Measurements from ENCODE around the gene CAPN8.
"Not testable (repeated sequence)": the region's sequence is repeated elsewhere in the genome, so short reads cannot be mapped to it uniquely, and the experiment has no call there.

Gene CAPN8

DNA sequence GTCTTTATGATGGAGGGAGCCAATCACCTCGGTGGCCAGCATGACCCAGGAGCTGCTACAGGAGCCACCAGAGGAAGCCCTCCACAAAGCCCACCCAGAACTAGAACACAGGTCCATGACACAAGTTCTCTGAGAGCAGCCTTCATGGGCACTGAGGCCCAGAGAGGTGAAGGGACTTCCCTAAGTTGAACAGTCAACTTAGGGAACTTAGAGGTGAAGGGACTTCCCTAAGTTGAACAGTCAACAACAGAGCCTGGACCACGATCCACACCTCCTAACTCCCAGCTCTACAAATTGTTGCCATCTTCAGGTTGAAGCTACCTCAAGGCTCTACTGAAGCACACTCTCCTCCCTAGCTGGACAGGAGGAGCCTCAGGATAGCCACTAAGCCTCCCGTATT lies 139.5 kb downstream of the CAPN8 start:
- DNase-seq (ENCODE audit: low spot score) = no peak

DNA sequence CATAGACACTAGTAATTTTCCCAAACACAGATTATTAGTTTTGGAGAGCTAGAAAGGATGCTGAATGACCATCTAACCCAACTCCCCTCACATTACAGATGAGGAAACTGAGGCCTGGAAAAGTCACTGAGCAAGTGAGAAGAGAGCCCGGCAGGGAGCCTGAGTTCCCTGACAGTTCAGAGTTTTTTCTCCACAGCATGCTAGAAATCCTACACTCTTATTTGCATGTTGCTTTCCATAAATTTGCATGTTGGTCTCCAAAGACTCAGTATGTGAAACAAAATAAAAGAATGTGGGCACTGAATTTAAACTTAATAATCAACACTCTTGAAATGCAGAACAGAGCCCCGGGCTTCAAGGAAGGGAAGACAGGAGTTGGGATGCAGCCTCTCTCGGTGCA lies 140.0 kb downstream of the CAPN8 start:
- no peak for DNase-seq (ENCODE audit: low spot score)

DNA sequence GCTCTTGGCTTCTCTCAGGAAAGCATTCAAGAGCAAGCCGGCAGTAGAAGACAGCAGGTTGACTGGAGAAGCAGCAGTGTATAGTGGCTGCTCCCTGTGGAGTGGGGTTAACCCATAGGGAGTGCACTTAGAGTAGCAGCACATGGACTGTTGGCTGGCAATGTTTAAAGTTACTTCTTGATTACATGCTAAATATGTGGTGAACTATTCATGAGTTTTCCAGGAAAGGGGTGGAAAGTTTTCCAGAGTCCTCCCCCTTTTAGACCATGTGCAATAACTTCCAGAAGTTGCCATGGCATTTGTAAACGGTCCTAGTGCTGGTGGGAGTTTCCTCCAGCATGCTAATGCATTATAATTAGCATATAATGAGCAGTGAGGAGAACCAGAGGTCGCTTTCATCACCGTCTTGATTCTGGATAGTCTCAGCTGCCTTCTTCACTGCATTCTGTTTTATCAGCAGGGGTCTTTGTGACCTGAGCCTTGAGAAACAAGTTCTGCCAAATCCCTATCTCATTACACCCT lies 140.5 kb downstream of the CAPN8 start:
- DNase-seq (ENCODE audit: low spot score) = no peak

DNA sequence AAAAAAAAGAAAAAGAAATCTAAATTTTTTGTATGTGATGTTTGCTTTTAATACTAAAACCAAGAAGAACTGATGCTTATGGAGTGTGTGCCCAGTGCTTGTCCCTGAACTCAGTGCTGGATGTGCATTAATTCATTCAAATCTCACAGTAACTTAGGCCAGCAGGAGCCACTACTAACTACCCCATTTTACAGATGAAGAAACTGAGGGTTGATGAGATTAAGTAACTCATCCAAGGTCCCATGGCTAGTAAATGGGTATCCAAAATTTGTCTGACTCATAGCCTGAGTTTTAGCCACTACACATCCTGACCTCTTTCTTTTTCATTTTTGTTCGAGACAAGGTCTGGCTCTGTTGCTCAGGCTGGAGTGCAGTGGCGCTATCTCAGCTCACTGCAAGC lies 144.4 kb downstream of the CAPN8 start:
- DNase-seq (ENCODE audit: low spot score) = no peak

DNA sequence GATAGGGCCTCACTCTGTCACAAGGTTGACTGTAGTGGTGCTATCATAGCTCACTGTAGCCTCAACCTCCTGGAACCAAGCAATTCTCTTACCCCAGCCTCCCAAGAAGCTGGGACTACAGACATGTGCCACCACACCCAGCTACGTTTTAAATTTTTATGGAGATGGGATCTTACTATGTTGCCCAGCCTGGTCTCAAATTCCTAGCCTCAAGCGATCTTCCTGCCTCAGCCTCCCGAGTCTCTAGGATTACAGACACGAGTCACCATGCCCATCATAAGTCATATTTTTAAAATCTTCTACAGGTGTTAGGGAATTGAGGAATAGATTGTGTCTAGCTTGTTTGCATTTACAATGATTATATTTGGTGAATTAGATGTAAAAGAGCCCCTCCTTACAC lies 145.3 kb downstream of the CAPN8 start:
- DNase-seq (ENCODE audit: low spot score) = no peak

DNA sequence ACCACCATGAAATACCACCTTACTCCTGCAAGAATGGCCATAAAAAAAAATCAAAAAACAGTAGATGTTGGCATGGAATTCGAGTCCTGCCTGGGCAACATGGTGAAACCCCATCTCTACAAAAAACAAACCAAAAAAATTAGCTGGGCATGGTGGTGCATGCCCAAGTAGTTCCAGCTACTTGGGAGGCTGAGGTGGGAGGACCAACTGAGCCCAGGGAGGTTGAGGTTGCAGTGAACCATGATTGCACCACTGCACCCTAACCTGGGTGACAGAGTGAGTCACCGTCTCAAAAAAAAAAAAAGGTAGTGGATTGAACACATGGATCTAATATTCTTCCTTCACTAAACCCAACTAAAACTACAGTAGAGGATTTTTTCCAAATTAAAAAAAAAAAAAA lies 146.4 kb downstream of the CAPN8 start:
- DNase-seq (ENCODE audit: low spot score) = no peak

DNA sequence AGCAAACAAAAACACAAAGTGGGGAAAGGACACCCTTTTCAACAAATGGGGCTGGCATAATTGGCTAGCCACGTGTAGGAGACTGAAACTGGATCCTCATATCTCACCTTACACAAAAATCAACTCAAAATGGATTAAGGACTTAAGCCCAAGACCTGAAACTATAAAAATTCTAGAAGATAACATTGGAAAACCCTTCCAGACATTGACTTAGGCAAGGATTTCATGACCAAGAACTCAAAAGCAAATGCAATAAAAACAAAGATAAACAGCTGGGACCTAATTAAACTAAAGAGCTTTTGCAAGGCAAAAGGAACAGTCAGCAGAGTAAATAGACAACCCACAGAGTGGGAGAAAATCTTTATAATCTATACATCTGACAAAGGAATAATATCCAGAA lies 146.9 kb downstream of the CAPN8 start:
- not testable (repeated sequence) for DNase-seq (ENCODE audit: low spot score)

DNA sequence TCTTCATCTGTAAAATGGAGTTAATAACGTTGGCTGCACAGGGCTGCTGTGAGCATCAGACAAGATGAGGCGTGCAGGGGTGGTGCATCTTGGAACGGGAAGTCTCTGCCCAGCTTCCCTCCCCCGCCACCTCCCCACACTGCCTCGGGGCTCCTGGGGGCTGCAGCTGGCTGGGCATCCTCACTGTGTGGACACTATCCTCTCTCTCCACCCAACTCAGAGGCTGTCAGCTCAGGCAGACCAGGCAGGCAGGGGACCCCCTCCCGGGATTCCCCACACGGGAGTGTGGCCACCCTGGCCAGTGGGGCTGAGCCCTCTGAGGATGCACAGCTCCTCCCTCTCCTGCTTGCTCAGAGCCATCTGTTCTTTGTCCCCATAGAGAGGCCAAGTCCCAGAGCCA lies 149.6 kb downstream of the CAPN8 start:
- no peak for DNase-seq (ENCODE audit: low spot score)

DNA sequence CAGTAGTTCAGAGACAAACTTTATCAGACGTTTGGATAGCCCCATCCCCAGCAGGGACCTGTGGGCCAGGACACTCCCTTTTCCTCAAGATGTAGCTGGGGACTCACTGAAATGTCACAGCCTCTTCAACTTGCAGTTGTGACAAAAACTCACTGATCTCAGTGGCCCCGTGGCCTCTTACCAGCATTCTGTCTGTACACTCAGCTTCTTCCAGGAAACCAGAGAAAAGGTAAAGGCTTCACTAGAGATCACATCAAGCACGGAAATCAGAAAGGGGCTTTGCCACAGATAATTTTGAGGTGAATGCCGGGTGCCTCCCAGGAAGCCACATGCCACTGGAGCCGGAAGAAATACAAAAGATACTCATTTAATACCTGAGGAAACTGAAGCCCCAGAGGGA lies 150.1 kb downstream of the CAPN8 start:
- DNase-seq (ENCODE audit: low spot score) = no peak

DNA sequence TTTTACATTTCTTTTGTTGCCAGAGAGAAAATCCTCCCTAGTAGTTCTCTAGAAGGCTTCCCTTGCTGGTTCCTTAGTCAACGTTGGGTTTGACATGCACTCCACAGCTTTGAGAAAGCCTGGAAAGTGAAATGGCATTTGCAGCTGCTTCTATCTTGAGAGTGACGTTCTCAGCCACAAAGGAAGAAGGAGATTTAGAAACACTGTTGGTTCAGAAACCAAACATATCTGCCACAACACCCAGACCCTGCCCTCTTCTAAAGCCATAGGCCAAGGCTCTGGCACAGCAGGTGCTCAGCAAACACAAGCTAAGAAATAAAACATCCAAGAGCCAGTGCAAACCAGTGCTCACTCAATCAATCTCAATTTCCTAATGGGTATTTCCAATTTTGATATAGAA lies 150.9 kb downstream of the CAPN8 start:
- DNase-seq (ENCODE audit: low spot score) = no peak

DNA sequence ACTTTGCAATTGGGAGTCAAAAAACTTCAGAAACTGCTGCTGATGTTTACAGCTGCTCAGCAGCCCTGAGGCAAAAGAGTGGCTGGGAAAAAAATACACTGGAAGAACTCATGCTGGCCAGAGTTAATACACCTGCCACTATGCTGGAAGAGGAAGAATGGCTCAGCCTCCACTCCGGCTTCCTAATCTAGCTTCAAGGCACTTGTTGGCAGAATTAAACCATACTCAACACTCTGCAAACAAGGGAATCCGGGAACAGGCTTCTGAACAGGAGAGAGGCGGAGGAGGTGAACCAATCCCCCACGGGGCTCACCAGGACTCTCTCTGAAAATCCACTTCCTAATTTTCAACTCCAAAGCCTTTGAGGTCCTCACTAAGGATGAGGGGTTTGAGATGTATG lies 152.2 kb downstream of the CAPN8 start:
- no peak for DNase-seq (ENCODE audit: low spot score)

DNA sequence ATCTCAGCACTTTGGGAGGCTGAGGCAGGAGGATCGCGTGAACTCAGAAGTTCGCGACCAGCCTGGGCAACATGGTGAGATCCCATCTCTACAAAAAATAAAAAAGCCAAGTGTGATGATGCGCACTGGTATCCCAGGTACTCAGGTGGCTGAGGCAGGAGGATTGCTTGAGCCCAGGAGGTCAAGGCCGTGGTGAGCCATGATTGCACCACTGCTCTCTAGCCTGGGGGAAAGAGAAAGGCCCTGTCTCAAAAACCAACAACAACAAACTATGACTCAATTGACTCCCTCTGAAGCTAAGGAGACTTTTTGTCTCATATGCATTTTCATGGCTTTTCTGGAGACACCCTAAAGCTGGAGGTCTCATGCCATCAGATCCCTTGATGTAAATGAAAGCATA lies 153.4 kb downstream of the CAPN8 start:
- DNase-seq (ENCODE audit: low spot score) = no peak

DNA sequence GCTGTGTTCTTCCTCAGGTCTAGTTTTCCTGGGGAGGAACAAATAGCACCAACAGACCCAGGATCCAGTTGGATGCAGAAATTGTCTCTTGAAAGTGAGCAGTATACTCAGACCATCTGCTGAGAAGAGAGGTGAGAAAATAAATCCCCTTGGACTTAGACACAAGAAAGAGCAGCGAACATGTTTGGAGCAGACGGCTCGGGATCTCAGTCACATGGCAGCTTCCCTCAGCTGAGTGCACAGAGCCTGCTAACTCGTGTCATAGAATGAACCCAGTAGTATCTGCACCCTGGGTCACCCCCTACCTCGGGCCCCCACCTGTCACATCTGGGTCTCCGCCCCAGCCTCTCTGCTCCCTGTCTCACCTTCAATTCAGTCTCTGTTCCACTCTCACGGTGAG lies 156.7 kb downstream of the CAPN8 start:
- no peak for DNase-seq (ENCODE audit: low spot score)

DNA sequence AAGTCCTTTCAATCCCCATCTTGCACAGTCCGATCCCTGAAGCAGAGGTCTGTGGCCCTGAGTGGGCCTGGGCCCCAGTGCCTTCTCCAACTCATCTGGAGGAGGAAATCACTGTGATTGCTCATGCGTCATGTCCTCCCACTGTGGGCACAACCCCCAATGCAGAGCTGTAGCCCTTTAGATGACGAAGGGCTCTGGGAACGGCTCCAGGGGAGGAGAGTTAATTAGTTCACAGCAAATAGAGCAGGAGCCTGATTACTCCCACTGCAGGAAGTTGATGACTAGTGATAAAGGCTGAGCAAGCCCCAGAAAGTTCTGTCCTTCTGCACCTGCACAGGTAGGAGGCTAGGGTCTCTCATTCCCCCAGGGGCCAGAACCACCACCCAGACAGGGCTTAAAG lies 160.8 kb downstream of the CAPN8 start:
- no peak for DNase-seq (ENCODE audit: low spot score)

DNA sequence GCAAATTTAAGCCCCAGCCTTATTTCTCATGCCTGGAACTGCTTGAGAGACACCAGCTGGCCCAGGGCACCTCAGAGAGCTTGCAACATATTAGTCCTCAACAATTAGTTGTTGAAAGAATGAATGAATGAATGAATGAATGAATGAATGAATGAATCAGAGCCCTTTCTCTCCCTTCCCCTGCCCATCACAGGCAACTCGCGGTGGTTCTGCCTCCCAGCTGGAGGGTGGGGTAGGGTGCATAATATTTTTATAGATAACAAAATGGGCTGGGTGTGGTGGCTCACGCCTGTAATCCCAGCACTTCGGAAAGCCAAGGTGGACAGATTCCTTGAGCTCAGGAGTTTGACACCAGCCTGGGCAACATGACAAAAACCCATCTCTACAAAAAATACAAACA lies 162.2 kb downstream of the CAPN8 start:
- no peak for DNase-seq (ENCODE audit: low spot score)

DNA sequence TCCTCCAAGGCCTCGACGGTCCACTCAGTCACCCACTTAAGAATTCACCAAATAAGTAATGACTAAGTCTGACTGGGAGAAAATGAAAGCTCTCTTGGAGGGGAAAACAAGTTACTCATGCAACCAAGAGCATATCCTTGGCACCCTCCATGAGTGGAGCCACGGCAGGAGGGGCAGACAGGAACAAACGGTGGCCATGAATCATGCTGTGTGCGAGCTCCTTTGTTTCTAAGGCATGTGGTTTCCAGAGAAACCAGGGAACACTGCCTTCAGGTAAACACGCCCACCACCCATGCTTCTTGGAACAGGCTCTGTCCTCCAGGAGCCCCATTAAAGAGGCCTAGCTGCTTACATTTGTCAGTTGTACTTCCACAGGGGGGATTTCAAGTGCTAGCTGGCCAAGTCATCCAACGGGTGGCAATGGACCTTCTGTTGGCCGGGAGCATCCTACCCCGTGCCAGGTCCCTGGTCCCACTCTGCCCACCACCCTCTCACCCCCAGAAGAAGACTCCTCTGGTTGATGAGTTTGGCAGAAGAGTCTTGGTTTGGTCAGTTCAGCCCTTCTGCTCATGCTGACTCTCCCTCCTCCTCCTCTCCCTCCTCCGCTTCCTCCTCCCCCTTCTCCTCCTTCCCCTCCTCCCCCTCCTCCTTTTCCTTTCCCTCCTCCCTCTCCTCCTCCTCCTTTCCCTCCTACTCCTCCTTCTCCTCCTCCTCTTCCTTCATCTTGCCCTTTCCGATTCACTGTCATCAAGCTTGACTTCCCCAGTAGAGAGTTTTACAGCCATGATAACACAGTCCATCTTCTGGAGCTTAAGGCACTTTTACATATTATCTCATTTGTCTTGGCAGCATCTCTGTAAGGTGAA lies 164.7 kb downstream of the CAPN8 start:
- DNase-seq (ENCODE audit: low spot score) = no peak

DNA sequence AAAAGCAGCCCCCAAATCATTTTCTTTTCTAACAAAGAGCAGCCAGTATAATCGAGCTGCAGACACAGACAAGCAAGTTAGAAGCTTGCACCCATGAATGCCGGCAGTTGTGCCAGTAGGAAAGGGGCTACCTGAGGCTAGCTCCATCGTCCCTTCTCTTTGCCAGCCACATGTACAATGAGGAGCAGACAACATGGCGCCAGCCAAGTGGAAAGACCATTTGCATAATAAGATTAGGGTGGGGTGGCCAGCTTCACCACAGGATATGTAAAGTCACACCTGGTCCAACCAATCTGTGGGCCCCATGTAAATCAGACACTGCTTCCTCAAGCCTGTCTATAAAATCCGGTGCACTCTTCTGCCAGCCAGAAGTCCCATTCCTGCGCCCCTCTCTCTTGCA lies 168.6 kb downstream of the CAPN8 start:
- no peak for DNase-seq (ENCODE audit: low spot score)

DNA sequence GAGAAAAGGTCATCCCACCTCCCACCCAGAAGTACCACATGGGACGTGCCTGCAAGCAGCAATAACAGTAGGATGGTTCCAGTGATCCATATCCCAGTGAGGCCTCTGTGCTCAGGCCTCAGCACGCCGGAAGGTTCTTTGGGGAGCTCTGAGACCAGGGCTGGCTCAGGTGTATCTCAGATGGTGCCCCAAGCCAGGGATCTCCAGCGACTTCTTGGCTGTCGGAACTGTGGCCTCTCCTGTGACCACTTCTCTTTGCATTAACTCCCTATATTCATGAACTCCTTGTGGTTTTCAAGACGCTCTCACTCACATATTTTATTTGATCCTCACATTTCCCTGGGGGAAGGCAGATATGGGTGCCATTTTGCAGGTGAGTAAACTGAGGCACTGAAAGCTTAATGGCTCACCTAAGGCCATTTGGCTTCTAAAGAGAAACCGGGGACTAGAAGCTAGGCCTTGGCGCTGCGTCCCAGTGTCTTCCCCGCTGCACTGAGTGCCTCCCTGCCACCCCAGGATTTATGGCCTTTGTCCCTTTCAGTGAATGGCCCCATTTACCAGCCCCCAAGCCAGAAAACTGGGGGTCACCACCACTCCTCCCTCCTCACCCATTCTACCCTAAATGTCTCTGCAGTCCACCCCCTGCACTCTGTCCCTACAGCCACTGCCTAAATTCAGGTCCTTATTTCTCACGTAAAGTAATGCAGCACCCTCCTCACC lies 170.4 kb downstream of the CAPN8 start:
- no peak for DNase-seq (ENCODE audit: low spot score)

DNA sequence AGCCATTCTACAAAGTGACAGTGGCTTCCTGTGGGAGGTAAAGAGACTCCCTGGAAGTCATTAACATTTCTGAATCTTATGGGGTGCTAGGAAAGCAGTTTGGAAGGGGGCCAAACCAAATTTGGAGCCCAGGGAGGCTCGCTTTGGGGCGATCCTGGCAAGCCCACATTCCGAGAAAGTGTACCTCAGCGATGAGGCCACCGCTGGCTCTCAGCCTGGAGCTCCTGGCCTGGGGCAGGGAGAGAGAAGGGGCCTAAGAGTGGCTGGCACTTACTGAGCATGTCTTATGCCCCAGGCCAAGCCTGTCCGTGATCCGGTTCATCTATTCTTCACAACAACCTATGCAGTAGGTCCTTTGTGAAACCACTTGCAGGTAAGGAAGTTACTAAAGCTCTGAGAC lies 173.5 kb downstream of the CAPN8 start:
- DNase-seq (ENCODE audit: low spot score) = no peak
